Ovary (tissue), 9 donors: ENCODE measurements around the gene ALDH1L2. TPM values are rescaled to one million over a fixed set of nuclear protein-coding genes. Genes with fewer than 3 reads are reported as not detected.

Experiments
- DNase-seq, 5 donors: peaks; one replicate each; pipeline ENCODE4 v3.0.0-alpha.2; 2019 to 2020
- H3K27ac ChIP-seq, 2 donors: fragments of 200-600 bp; one replicate each; pipeline versions ENCODE4 v1.5.1 to v1.8.0; 2019 to 2022
- H3K27me3 ChIP-seq: fragments of 200-600 bp; one replicate; pipeline ENCODE4 v1.8.0; 2022
- H3K36me3 ChIP-seq: fragments of 200-600 bp; sonication (generic); one replicate; pipeline ENCODE4 v1.5.1; 2019
- H3K4me1 ChIP-seq: one replicate; pipeline ENCODE4 v1.8.1; 2013; ENCODE audit warnings: mild to moderate bottlenecking, moderate library complexity; ENCODE audit not compliant: insufficient read depth
- H3K4me3 ChIP-seq: fragments of 200-600 bp; sonication (generic); one replicate; pipeline ENCODE4 v1.5.1; 2017
- H3K9me3 ChIP-seq, 2 donors: fragments of 200-600 bp in 1 of 2; sonication (generic) in 1 of 2; one replicate each; pipeline versions ENCODE4 v1.5.1 to v1.8.1; 2013 to 2019; ENCODE audit warnings: mild to moderate bottlenecking in 1 of 2, moderate library complexity in 1 of 2
- EP300 ChIP-seq: sonication (generic); formaldehyde crosslinking; IDR thresholded peaks from one replicate; pipeline ENCODE4 v1.6.1; 2017; ENCODE audit warnings: antibody characterized with exemption
- POLR2A ChIP-seq: fragments of 450-650 bp; IDR thresholded peaks from one replicate; pipeline ENCODE4 v1.6.1; 2017; ENCODE audit warnings: antibody characterized with exemption, mild to moderate bottlenecking, moderate library complexity
- WGBS, 3 donors: extraction: QIAGEN DNeasy Blood & Tissue Kit in 1 of 3; methylation state at CpG; one replicate each; pipeline versions ENCODE4 v1.1.5 to v1.1.7; 2013 to 2017; 5-methylcytosine and 5-hydroxymethylcytosine counted together
- intact Hi-C, 4 donors: fragments of 100-400 bp; cut with DNase I; formaldehyde crosslinking; loops; one replicate each; pipeline versions ENCODE4 v1.11.0 to v1.15.1; 2022 to 2023
- polyA plus RNA-seq, 2 donors: library from polyadenylated mRNA; stranded (reverse); fragments of 200-250 nt in 1 of 2; fragments of 350-450 nt in 1 of 2; fragmentation: Illumina TruSeq in 1 of 2; extraction: RNeasy Lipid Tissue Mini Kit (QIAGEN cat#74804) in 1 of 2; gene quantifications; one replicate each; pipeline ENCODE4 v1.2.3, GENCODE V29; 2013 to 2014
- total RNA-seq, 7 donors: library from RNA; depleted of rRNA in 2 of 7; stranded (reverse); fragments of >200 nt in 2 of 7; fragmentation: NEBNext Ultra II Directional in 3 of 7; extraction: Animal tissue kit (Norgen Biotek cat#: 25700) in 3 of 7; gene quantifications; one replicate each; pipeline versions ENCODE4 v1.1.0 to v1.2.4, GENCODE V29; 2016 to 2023
- TF ChIP-seq, protein P1 (sequence below), 3 donors: fragments of 450-650 bp in 2 of 3; fragments of 200-600 bp in 1 of 3; IDR thresholded peaks; one replicate each; pipeline versions ENCODE4 v1.5.1 to v1.8.0; 2016 to 2022; ENCODE audit warnings: antibody characterized with exemption in 3 of 3, mild to moderate bottlenecking in 1 of 3
- donor health status: DM: no; HTN: no; CAD: no; lungs with moderate emphysema.
- donor health status: DM: no; HTN: no; CAD: no.
- donor health status: Bipolar disorder and iron deficiency.
- donor health status: DM: yes; HTN: yes; CAD: no.
- donor health status: DM: no; HTN: no; CAD: no.
- donor health status: DM: yes; HTN: yes; CAD: no.

ALDH1L2 gene
- total and polyA plus RNA-seq, 9 donors, result 0.38 to 36.4 (median 1.3) TPM

DNA sequence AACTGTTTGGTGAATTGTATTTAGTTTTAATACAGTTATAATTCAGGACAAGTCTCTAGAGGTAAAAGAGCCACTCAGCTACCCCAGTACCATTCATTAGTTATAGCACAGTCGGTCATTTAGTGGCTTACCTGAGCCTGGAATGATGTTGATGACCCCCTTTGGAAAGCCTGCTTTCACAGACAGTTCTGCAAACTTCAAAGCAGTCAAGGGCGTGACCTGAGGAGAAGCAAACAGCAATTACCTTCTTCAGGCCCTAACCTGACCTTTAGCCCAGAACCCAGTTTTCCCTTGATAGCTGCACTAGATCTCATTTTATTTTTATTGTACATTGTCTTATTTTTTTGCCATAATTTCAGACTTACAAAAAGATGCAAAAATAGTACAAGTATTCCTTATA, 43.8 kb downstream of the ALDH1L2 start:
- intact Hi-C loops, result loop anchor here in 1 of 4 donors (10.0 kb wide), 1 partner anchor 666 kb away; no protein-coding TSS in a partner anchor
- no peak for DNase-seq
- Histone ChIP-seq H3K27me3 (no peaks in the 10 kb centered on the region), H3K9me3 (no peaks in the 10 kb centered on the region), H3K4me3 (no peak overlapping the region), H3K36me3 (no peaks in the 10 kb centered on the region), H3K4me1 (no peaks in the 10 kb centered on the region), H3K27ac (no peak overlapping the region)
- TF ChIP-seq EP300 (no peak), POLR2A (no peak)
- TF ChIP-seq, protein P1, sequence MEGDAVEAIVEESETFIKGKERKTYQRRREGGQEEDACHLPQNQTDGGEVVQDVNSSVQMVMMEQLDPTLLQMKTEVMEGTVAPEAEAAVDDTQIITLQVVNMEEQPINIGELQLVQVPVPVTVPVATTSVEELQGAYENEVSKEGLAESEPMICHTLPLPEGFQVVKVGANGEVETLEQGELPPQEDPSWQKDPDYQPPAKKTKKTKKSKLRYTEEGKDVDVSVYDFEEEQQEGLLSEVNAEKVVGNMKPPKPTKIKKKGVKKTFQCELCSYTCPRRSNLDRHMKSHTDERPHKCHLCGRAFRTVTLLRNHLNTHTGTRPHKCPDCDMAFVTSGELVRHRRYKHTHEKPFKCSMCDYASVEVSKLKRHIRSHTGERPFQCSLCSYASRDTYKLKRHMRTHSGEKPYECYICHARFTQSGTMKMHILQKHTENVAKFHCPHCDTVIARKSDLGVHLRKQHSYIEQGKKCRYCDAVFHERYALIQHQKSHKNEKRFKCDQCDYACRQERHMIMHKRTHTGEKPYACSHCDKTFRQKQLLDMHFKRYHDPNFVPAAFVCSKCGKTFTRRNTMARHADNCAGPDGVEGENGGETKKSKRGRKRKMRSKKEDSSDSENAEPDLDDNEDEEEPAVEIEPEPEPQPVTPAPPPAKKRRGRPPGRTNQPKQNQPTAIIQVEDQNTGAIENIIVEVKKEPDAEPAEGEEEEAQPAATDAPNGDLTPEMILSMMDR (IDR thresholded peaks at IDR 0.05), result no peak
- WGBS, 3 donors, result 60 to 92% (median 91%) methylated on average over 2 of the region's 2 CpGs

DNA sequence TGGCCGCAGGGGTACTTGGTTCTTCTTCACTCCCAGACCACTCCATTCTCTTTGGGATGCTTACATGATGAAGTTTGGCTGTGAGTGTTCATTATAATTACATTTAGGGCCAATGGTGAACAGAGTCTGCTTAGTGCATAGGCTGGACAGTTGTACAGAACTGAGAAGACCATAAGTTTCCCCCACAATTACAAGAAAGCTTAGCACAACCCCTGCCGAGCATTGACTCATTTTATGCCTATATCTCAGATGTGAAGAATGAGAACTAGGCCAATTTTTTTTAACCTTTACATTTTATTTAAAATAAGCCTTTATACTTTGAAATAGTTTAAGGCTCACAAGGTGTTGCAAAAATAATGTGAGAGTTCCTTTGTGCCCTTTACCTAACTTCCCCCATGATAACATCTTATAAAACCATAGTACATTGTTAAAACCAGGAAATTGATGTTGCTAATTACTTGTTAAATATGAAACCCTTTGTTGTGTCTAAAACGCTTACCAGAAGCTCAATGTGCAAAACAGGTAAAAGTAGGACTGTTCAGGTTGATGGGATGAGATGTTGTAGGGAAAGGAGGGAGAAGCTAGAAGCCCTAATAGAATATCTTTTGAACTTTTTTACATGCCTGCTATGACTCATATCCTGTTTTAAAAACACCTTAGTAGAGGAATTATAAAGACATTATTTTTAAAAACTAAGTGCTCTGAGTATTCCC, 47.2 kb downstream of the ALDH1L2 start:
- Histone ChIP-seq H3K27ac (no peak overlapping the region), H3K4me3 (no peak overlapping the region), H3K9me3 (no peaks in the 10 kb centered on the region), H3K4me1 (no peaks in the 10 kb centered on the region), H3K36me3 (no peaks in the 10 kb centered on the region), H3K27me3 (no peaks in the 10 kb centered on the region)
- no peak for DNase-seq
- no peak for TF ChIP-seq EP300
- TF ChIP-seq, protein P1 (IDR thresholded peaks at IDR 0.05), result no peak
- no peak for TF ChIP-seq POLR2A
- 78 to 93% (median 87%) methylated on average over 3 of the region's 3 CpGs for WGBS, 3 donors
- intact Hi-C loops, result no loop called here

DNA sequence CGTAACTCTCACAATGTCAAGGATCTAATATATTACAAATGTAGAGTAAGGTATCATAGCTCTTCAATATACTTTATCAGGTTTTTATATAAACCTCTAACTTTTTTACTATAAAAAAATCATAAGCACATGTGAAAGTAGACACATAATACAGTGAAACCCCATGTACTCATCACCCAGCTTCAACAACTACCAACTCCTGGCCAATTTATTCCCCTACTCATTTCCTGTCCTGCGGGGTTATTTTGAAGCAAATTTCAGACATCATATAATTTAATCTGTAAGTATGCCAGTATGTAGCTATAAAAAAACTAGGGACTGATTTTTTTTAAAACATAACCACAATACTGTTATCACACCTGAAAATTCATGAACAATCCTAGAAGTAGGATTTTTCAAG, 50.4 kb downstream of the ALDH1L2 start:
- intact Hi-C loops, result no loop called here
- Histone ChIP-seq H3K4me3 (no peak overlapping the region), H3K9me3 (no peaks in the 10 kb centered on the region), H3K36me3 (no peaks in the 10 kb centered on the region), H3K4me1 (no peaks in the 10 kb centered on the region), H3K27ac (no peak overlapping the region), H3K27me3 (no peaks in the 10 kb centered on the region)
- TF ChIP-seq, protein P1 (IDR thresholded peaks at IDR 0.05), result no peak
- TF ChIP-seq EP300 (no peak), POLR2A (no peak)
- 77 to 91% (median 84%) methylated on average over 2 of the region's 2 CpGs for WGBS, 3 donors
- no peak for DNase-seq

DNA sequence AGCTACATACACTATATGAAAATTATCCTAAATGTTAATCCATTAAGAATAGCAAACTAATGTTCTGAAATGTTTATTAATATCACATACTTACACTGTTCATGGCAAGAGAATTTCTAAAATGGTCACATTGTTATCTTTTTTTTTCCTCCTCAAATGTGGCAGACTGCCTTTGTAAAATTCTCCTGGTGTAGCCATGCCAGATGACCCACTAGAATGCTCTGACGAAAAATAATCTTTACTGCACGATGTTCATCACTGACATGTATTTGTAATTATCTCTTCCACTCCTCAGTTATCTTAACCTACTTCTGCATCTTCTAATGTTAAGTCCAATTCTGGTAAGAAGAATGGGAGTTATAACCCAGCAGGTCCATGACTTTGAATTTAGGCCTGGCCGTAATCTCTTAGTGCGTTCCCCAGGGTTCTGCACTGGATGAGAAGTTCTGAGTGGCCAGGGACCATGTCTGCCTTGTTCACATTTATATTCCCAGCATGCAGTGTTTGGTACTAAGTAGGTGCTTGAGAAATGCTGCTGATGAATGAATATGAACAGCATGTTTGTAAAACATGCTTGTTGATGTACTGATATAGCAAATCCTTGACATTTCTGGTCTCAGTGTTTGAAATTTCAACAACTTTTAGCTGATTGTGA, 51.4 kb downstream of the ALDH1L2 start:
- Histone ChIP-seq H3K27ac (no peak overlapping the region), H3K27me3 (no peaks in the 10 kb centered on the region), H3K36me3 (no peaks in the 10 kb centered on the region), H3K4me3 (no peak overlapping the region), H3K9me3 (no peaks in the 10 kb centered on the region), H3K4me1 (no peaks in the 10 kb centered on the region)
- intact Hi-C loops, result no loop called here
- DNase-seq, result no peak
- TF ChIP-seq POLR2A (no peak), EP300 (no peak)
- TF ChIP-seq, protein P1 (IDR thresholded peaks at IDR 0.05), result no peak
- 24 to 95% (median 89%) methylated on average over 4 of the region's 4 CpGs for WGBS, 3 donors
